ENCODE data around the gene LGALS4. TPM values are rescaled to one million over a fixed set of nuclear protein-coding genes. Genes with fewer than 3 reads are reported as not detected.
"Not testable (repeated sequence)": the region's sequence is repeated elsewhere in the genome, so short reads cannot be mapped to it uniquely, and the experiment has no call there.

The LGALS4 gene
- total RNA-seq, 2 experiments from 2014 or later, result 0.59 to 1.1 TPM

- intact Hi-C loops (cut with DNase I, micrococcal nuclease), result loop anchor here in 1 of 2 experiments (5.0 kb wide), 1 partner anchor 33 kb away; no protein-coding TSS in a partner anchor
- no peak for DNase-seq
- no peak overlapping the region for H3K27ac Mint-ChIP-seq
- ATAC-seq, result no peak
- ChIA-PET POLR2A (no interaction called here), CTCF (interaction anchor here (1.3 kb wide), 1 partner anchor 22 kb away, joined by 3 read pairs; no protein-coding TSS in a partner anchor)
- H3K36me3 Mint-ChIP-seq (ENCODE audit: low read depth), result no peaks in the 10 kb centered on the region
- no peaks in the 10 kb centered on the region for H3K27me3 Mint-ChIP-seq
- no peaks in the 10 kb centered on the region for H3K9me3 Mint-ChIP-seq (ENCODE audit: low read depth)
- H3K4me1 Mint-ChIP-seq, result peaks cover 6% of the 10 kb centered on the region
- no peak overlapping the region for H3K4me3 Mint-ChIP-seq
Observed at GRCh38 chr19:38795549-38795948, 17.2 kb downstream of the LGALS4 start.

DNA sequence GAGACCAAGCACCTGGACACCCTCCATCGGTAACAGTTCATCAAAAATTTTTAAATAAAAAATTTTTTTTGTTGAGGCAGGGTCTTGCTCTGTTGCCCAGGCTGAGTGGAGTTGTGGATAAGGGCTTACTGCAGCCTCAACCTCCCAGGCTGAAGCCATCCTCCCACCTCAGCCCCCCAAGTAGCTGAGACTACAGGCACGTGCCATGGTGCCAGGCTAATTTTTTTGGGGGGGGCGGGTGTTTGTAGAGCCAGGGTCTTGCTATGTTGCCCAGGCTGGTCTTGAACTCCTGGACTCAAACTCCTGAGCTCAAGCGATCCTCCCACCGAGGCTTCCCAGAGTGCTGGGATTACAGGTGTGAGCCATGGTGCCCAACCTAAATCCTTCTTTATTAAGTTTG lies 19.1 kb downstream of the LGALS4 start:
- Mint-ChIP-seq H3K36me3 (ENCODE audit: low read depth) (no peaks in the 10 kb centered on the region), H3K4me1 (peaks cover 4% of the 10 kb centered on the region), H3K4me3 (no peak overlapping the region), H3K27ac (no peak overlapping the region), H3K27me3 (no peaks in the 10 kb centered on the region), H3K9me3 (ENCODE audit: low read depth) (no peaks in the 10 kb centered on the region)
- POLR2A ChIA-PET, result no interaction called here
- CTCF ChIA-PET, result interaction anchor here (0.8 to 1.7 kb wide), 2 partner anchors 24 to 38 kb away, joined by 3 to 9 read pairs; no protein-coding TSS in a partner anchor
- intact Hi-C loops (cut with DNase I, micrococcal nuclease), result loop anchor here in 1 of 2 experiments (2.0 kb wide), 1 partner anchor 19 kb away; no protein-coding TSS in a partner anchor
- ATAC-seq (no peak), DNase-seq (no peak)

DNA sequence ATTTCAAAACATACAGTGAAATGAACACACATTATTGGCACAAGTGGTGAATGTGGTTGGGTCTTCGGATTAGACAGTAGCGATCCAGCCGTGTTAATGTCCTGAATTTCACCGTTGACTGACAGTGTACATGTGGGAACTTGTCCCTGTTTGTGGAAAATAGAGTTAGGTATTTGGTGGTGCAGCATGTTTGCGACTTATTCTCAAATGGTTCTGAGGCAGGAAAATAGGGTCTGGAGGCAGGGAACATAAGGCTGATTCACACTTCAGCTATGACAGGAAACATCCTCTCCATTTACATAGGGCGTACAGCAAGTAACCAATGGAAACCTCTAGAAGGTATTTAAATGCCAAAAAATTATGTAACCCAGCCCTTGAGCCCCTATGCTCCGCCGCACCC lies 19.6 kb downstream of the LGALS4 start:
- H3K9me3 Mint-ChIP-seq (ENCODE audit: low read depth), result no peaks in the 10 kb centered on the region
- ATAC-seq (no peak), DNase-seq (no peak)
- H3K4me3 Mint-ChIP-seq, result no peak overlapping the region
- peaks cover 4% of the 10 kb centered on the region for H3K4me1 Mint-ChIP-seq
- no peaks in the 10 kb centered on the region for H3K36me3 Mint-ChIP-seq (ENCODE audit: low read depth)
- ChIA-PET POLR2A (interaction anchor here (0.7 kb wide), 2 partner anchors 24 to 795 kb away, joined by 3 to 4 read pairs; no protein-coding TSS in a partner anchor), CTCF (interaction anchor here (0.6 to 1.7 kb wide), 4 partner anchors 14 to 140 kb away, joined by 3 to 9 read pairs (median 4); no protein-coding TSS in a partner anchor)
- H3K27me3 Mint-ChIP-seq, result no peaks in the 10 kb centered on the region
- intact Hi-C loops (cut with DNase I, micrococcal nuclease), result loop anchor here in 1 of 2 experiments (2.0 kb wide), 1 partner anchor 18 kb away; no protein-coding TSS in a partner anchor
- no peak overlapping the region for H3K27ac Mint-ChIP-seq

DNA sequence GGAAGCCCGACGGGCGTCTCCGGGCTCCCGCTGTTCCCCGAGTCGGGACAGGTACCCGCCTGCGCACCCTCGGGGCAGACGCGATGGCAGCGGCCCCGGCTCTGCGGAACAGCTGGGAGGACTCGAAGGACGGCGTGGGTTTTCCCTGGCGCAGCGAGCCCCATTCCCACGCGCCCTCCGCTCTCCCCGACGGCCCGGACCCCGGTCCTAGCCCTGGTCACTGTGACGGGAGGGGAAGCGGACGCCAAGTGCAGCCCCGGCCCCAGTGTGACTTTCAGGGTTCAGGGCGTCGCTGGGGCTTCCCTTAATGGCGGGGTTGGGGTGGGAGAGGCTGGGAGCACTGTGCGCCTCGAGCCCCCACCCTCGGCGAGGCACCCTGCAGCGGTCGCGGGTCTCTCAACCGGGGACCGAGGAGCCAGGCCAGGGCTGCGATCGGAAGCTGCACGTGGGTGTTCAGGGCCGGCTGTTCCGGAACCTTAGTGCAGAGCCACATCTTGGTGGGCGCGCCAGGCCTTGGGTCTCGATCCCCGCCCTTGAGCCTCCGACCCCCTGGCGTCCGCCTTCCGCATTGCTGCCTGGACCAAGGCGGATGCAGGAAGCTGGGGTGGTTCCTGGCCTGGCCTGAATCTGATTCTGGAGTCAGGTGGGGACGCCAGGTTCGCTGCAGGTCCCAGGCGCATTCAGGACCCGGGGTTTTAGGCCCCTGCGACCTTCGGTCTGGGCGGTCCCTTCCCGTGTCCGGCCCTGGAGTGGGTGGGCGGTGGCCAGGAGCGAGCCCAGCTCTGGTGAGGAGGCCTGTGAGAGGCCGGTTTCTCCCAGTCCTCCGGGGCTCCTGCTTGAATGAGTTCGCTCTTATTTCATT lies 20.3 kb downstream of the LGALS4 start:
- DNase-seq (peak; percentile 64), ATAC-seq (peak; percentile 17)
- Mint-ChIP-seq H3K4me3 (peak overlapping the region; percentile 10), H3K27me3 (no peaks in the 10 kb centered on the region), H3K4me1 (peaks cover 4% of the 10 kb centered on the region), H3K27ac (no peak overlapping the region), H3K36me3 (ENCODE audit: low read depth) (no peaks in the 10 kb centered on the region), H3K9me3 (ENCODE audit: low read depth) (no peaks in the 10 kb centered on the region)
- POLR2A ChIA-PET, result interaction anchor here (0.7 kb wide), 2 partner anchors 23 to 796 kb away, joined by 3 to 4 read pairs; no protein-coding TSS in a partner anchor
- intact Hi-C loops (cut with DNase I, micrococcal nuclease), result loop anchor here in 1 of 2 experiments (2.0 kb wide), 1 partner anchor 18 kb away; no protein-coding TSS in a partner anchor
- CTCF ChIA-PET, result interaction anchor here (0.6 to 0.7 kb wide), 3 partner anchors 14 to 141 kb away, joined by 3 to 4 read pairs (median 4); no protein-coding TSS in a partner anchor

GRCh38 chr19:38791451-38792064 lies 21.2 kb downstream of the LGALS4 start:
- intact Hi-C loops (cut with DNase I, micrococcal nuclease), result loop anchor here in 1 of 2 experiments (2.0 kb wide), 1 partner anchor 17 kb away; no protein-coding TSS in a partner anchor
- H3K27ac Mint-ChIP-seq; H3K27me3 Mint-ChIP-seq; H3K4me3 Mint-ChIP-seq; H3K9me3 Mint-ChIP-seq (ENCODE audit: low read depth); DNase-seq; POLR2A ChIA-PET; H3K36me3 Mint-ChIP-seq (ENCODE audit: low read depth); CTCF ChIA-PET; H3K4me1 Mint-ChIP-seq: not testable (repeated sequence)
- peak; percentile 94 for ATAC-seq

DNA sequence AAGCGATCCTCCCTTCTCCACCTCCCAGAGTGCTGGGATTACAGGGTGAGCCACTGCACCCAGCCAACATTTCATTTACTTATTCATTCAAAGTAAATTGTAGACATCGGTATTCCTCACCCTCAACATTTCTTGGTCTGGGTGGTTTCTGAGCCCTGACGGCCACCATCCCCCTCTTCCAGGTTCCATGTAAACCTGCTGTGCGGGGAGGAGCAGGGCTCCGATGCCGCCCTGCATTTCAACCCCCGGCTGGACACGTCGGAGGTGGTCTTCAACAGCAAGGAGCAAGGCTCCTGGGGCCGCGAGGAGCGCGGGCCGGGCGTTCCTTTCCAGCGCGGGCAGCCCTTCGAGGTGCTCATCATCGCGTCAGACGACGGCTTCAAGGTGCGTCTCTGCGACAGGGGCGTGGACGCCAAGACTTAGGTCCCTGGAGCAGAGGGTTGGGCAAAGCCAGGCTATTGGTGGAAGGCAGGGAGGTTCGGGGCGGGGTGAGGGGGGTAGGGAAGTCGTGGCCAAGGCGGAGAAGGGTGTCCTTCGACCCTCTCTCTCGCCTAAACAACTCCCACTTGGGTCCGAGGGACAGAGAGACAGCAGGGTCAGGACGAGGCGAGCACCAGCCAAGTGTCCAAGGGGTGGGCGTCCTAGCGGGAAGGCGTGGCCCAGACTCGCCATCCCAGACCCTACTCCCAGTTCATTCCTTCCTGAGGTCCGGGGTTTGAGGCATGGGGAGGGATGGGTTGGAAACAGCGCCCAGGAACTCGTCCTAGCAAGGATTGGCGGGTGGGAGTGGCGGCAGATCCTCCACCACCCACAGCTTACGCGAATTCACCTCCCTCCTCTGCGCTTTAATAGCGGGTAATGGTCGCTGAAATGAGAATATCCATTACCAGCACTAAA lies 22.0 kb downstream of the LGALS4 start:
- intact Hi-C loops (cut with DNase I, micrococcal nuclease); H3K4me1 Mint-ChIP-seq; H3K27ac Mint-ChIP-seq; ATAC-seq; H3K36me3 Mint-ChIP-seq (ENCODE audit: low read depth); CTCF ChIA-PET; H3K27me3 Mint-ChIP-seq; DNase-seq; H3K4me3 Mint-ChIP-seq; H3K9me3 Mint-ChIP-seq (ENCODE audit: low read depth); POLR2A ChIA-PET: not testable (repeated sequence)

DNA sequence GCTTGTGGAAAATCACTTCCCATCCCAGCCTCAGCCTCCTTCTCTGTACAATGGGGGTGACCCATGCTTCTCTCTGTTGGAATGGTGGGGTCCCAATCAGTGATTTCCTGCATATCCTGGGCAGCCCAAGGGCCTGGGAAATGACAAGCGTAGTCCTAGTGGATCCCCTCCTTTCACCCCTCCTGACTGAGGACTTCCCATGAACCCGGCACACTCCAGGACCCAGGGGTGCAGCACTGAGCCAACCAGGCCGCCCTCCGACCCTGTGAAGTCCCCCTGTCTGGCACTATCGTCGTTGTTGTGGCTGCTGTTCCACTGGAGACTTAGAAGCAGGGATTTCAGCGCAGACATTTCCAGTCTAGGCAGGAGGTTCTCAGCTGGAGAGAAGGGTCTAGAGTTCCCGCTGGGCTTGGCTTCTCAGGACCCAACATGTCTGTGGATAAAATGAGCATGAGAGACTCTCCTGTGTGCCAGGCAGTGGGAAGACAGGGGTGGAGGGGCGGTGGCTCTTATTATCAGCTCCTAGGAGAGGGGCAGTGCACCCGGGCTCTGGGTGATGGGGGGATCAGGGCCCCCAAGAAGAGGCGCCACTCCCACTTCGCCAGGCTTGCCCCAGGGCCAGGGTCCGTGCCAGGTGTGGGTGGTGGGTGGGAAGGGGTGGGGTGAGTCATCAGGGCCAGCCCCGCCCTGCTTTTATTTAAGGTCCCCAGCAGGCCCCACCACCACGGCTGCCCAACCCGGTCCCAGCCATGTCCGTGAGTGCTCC lies 24.1 kb downstream of the LGALS4 start, which contains the start of gene LGALS7B:
Gene LGALS7B (plus strand): TSS at position 723 of the 766 bp plus-strand sequence. CDS start 27 bp downstream, at position 750.
- Mint-ChIP-seq H3K9me3 (ENCODE audit: low read depth) (no peaks in the 10 kb centered on the region), H3K36me3 (ENCODE audit: low read depth) (no peaks in the 10 kb centered on the region), H3K27ac (no peak within 1 kb of the TSS), H3K27me3 (no peaks in the 10 kb centered on the region), H3K4me1 (peaks cover 4% of the 10 kb centered on the region), H3K4me3 (no peak within 1 kb of the TSS)
- POLR2A ChIA-PET, result no interaction called here
- CTCF ChIA-PET, result interaction anchor here (1.5 kb wide), 1 partner anchor 19 kb away, joined by 5 read pairs; no protein-coding TSS in a partner anchor
- DNase-seq (no peak), ATAC-seq (no peak)
- intact Hi-C loops (cut with DNase I, micrococcal nuclease), result no loop called here

DNA sequence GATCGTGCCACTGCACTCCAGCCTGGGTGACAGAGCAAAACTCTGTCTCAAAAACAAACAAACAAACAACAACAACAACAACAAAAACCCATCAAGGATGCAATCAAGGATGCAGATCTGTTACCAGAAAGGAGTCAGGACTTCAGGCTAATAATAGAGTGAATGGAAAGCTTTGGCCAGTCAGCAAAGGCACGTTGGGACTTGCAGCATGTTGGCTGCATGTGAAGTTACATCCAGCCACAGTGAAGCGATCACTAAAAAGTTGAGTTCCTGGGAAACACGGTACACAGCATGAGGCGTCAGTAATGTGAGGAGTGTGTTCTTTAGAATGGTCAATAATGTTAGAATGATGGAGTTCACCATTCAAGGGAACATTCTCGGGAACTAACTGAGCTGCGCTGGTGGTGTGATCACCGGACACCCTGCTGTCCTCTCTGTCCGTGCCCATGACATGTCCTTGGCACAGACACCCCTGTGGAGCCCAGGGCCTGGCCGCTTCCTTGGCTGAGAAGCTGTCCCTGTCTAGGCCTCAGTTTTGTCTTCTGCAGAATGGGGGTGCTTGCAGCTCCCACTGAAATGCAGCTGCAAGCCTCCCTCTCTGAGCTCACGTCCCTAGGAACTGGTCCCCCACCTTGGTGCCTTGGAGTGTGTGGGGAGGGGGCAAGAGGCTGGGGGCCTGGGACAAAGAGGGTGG lies 26.0 kb downstream of the LGALS4 start:
- no peaks in the 10 kb centered on the region for H3K9me3 Mint-ChIP-seq (ENCODE audit: low read depth)
- no peak for DNase-seq
- no peaks in the 10 kb centered on the region for H3K36me3 Mint-ChIP-seq (ENCODE audit: low read depth)
- intact Hi-C loops (cut with DNase I, micrococcal nuclease), result no loop called here
- POLR2A ChIA-PET, result no interaction called here
- no peaks in the 10 kb centered on the region for H3K27me3 Mint-ChIP-seq
- H3K4me1 Mint-ChIP-seq, result no peaks in the 10 kb centered on the region
- no peak overlapping the region for H3K4me3 Mint-ChIP-seq
- no peak overlapping the region for H3K27ac Mint-ChIP-seq
- CTCF ChIA-PET, result interaction anchor here (1.5 kb wide), 1 partner anchor 17 kb away, joined by 5 read pairs; no protein-coding TSS in a partner anchor
- ATAC-seq, result no peak

DNA sequence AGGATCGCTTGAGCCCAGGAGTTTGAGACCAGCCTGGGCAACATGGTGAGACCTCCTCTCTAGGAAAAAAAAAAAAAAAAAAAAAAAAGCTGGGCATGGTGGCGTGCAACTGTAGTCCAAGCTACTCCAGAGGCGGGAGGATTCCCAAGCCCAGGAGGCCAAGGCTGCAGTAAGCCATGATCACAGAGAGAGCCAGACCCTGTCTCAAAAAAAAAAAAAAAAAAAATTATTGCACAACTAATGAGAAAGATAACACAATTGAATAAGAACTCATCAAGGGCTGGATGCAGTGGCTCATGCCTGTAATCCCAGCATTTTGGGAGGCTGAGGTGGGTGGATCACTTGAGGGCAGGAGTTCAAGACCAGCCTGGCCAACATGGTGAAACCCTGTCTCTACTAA lies 26.7 kb downstream of the LGALS4 start:
- intact Hi-C loops (cut with DNase I, micrococcal nuclease); CTCF ChIA-PET; H3K36me3 Mint-ChIP-seq (ENCODE audit: low read depth); DNase-seq; ATAC-seq; H3K9me3 Mint-ChIP-seq (ENCODE audit: low read depth); H3K4me1 Mint-ChIP-seq; H3K4me3 Mint-ChIP-seq; H3K27me3 Mint-ChIP-seq; POLR2A ChIA-PET; H3K27ac Mint-ChIP-seq: not testable (repeated sequence)

GRCh38 chr19:38785187-38785699 lies 27.5 kb downstream of the LGALS4 start:
- DNase-seq (no peak), ATAC-seq (no peak)
- intact Hi-C loops (cut with DNase I, micrococcal nuclease), result no loop called here
- CTCF ChIA-PET, result no interaction called here
- POLR2A ChIA-PET, result no interaction called here
- Mint-ChIP-seq H3K27me3 (no peaks in the 10 kb centered on the region), H3K4me1 (no peaks in the 10 kb centered on the region), H3K4me3 (no peak overlapping the region), H3K9me3 (ENCODE audit: low read depth) (no peaks in the 10 kb centered on the region), H3K27ac (no peak overlapping the region), H3K36me3 (ENCODE audit: low read depth) (no peaks in the 10 kb centered on the region)
